HG03520 (cell line): ENCODE data around the gene GOLGA6D.
"Not testable (repeated sequence)": the region's sequence is repeated elsewhere in the genome, so short reads cannot be mapped to it uniquely, and the experiment has no call there.

Experiments
- ATAC-seq: cut with Tn5 transposase; IDR thresholded peaks from one replicate; pipeline ENCODE4 v1.9.1; 2021; ENCODE audit warnings: mild to moderate bottlenecking, moderate library complexity; ENCODE audit not compliant: unreplicated experiment

Gene GOLGA6D

GRCh38 chr15:75332093-75332492 is 49.5 kb downstream of the GOLGA6D start:
- not testable (repeated sequence) for ATAC-seq

- ATAC-seq = not testable (repeated sequence)
These were observed 51.2 kb downstream of the GOLGA6D start for GRCh38 chr15:75333654-75334419.

GRCh38 chr15:75335313-75335704 is 52.7 kb downstream of the GOLGA6D start:
- ATAC-seq = no peak

DNA sequence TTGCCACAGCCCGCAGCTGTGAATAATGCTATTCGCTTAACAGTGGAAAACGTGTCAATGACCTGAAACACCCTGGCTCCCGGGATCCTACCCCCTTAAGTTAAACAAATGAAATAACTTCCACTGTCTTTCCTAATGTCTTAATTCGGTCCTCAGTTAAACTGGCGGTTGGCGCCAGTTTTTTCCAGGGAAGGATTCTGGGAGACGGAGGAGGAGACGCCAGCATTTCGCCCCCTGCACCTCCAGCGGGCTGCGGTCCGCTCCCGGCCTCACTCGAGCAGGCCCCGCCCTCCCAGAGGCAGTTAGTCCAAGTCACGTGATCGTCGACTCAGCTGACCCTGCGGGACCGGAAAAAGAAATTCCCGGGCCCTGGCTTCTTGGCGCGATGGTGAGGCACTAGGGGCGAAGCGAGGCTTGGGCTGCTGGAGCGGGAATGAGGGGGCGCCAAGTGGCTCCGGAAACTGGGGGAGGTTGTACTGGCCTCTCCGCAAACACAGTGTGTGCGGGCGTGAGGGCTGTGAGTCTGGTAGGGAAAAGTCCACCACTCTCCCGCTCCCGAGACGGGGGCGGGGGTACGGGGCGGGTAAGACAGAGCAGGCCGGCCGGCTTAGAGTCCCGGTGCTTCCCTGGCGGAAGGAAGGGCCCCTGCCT is 53.2 kb downstream of the GOLGA6D start, which contains the start of gene COMMD4:
Gene COMMD4, plus strand, starts transcription at position 359 of the 651 bp plus-strand sequence. Its CDS starts 27 bp downstream, at position 386.
- ATAC-seq = no peak

GRCh38 chr15:75338661-75339240 is 56.1 kb downstream of the GOLGA6D start:
- ATAC-seq = no peak

- ATAC-seq = no peak
These were observed 57.1 kb downstream of the GOLGA6D start for GRCh38 chr15:75339531-75340240.

DNA sequence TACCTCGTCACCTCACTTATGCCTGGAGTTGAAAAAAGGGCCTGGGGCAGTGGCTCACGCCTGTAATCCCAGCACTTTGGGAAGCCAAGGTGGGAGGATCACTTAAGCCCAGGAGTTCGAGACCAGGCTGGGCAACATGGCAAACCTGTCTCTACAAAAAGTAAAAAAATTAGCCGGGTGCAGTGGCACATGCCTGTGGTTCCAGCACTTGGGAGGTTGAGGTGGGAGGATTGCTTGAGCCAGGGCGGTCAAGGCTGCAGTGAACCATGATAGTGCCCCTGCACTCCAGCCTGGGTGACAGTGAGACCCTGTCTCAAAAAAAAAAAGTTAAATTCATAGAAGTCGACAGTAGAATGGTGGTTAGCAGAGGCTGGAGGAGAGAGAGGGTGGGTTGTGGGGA is 59.6 kb downstream of the GOLGA6D start:
- ATAC-seq = no peak

DNA sequence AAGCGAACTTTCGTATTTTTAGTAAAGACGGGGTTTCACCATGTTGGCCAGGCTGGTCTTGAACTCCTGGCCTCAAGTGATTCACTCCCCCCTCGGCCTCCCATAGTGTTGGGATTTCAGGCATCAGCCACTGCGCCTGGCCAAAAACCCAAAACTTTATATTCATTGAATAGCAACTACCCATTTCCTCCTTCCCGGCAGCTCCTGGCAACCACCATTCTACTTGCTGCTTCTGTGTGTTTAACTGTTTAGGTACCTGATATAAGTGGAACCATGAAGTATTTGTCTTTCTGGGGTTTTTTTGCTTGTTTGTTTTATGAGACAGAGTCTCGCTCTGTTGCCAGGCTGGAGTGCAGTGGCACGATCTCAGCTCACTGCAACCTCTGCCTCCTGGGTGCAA is 61.3 kb downstream of the GOLGA6D start:
- ATAC-seq = not testable (repeated sequence)
